ENCODE measurements around the gene MTHFSD. TPM values are rescaled to one million over a fixed set of nuclear protein-coding genes. Genes with fewer than 3 reads are reported as not detected.

Gene MTHFSD
- polyA plus RNA-seq, 1 donor (not counting 4 experiments of a cell fraction or from before 2014, with no cell fraction given), result 14.7 TPM

- TF ChIP-seq EZH2 (IDR thresholded peaks at IDR 0.05; ENCODE audit: low read length) (no peak), CTCF (optimal IDR thresholded peaks at IDR 0.05 in 1 of 3, IDR thresholded peaks at IDR 0.05 in 1 of 3, conservative IDR thresholded peaks at IDR 0.05 in 1 of 3; ENCODE audit: extremely low read depth in 1 of 3, insufficient read depth in 2 of 3, low read length in 3 of 3) (no peak)
Observed at GRCh38 chr16:86490859-86491639, 64.0 kb downstream of the MTHFSD start.

GRCh38 chr16:86485746-86486145, 69.3 kb downstream of the MTHFSD start:
- H3K27me3 ChIP-seq (ENCODE audit: control insufficient read depth, extremely low read depth, insufficient read depth, low read length), result peaks cover 5% of the 10 kb centered on the region
- H4K20me1 ChIP-seq (ENCODE audit: control insufficient read depth, extremely low read depth, insufficient read depth, low read length), result no peaks in the 10 kb centered on the region
- FAIRE-seq (no peak), DNase-seq (ENCODE audit: low read depth, low spot score) (no peak)
- no peak overlapping the region for H3K4me3 ChIP-seq (ENCODE audit: control insufficient read depth in 2 of 3, extremely low read depth in 1 of 3, insufficient read depth in 2 of 3, low read depth in 1 of 3, low read length in 3 of 3)
- no peak overlapping the region for H3K27ac ChIP-seq (ENCODE audit: control insufficient read depth, insufficient read depth, low read length)
- H3K9ac ChIP-seq (ENCODE audit: control insufficient read depth, extremely low read depth, insufficient read depth, low read length), result no peak overlapping the region
- no peak overlapping the region for H2AFZ ChIP-seq (ENCODE audit: control insufficient read depth, low read length)
- no peaks in the 10 kb centered on the region for H3K79me2 ChIP-seq (ENCODE audit: control insufficient read depth, insufficient read depth, low read length)
- no peaks in the 10 kb centered on the region for H3K4me1 ChIP-seq (ENCODE audit: control insufficient read depth, extremely low read depth, insufficient read depth, low read length)
- no peaks in the 10 kb centered on the region for H3K36me3 ChIP-seq (ENCODE audit: control insufficient read depth in 2 of 2, extremely low read depth in 1 of 2, insufficient read depth in 2 of 2, low read length in 2 of 2)
- H3K4me2 ChIP-seq (ENCODE audit: control insufficient read depth, extremely low read depth, insufficient read depth, low read depth, low read length), result no peak overlapping the region
- no peaks in the 10 kb centered on the region for H3K9me1 ChIP-seq (ENCODE audit: control insufficient read depth, extremely low read depth, insufficient read depth, low read length)
- dilution Hi-C loops (cut with MboI; ENCODE audit: extremely low pct_ligation_motif_present, low sequenced_read_pairs), result no loop called here
- peaks cover 2% of the 10 kb centered on the region for H3K9me3 ChIP-seq (ENCODE audit: control insufficient read depth, low read depth, low read length)
- TF ChIP-seq CTCF (optimal IDR thresholded peaks at IDR 0.05 in 1 of 3, IDR thresholded peaks at IDR 0.05 in 1 of 3, conservative IDR thresholded peaks at IDR 0.05 in 1 of 3; ENCODE audit: extremely low read depth in 1 of 3, insufficient read depth in 2 of 3, low read length in 3 of 3) (no peak), EZH2 (IDR thresholded peaks at IDR 0.05; ENCODE audit: low read length) (no peak)

More at GRCh38 chr16:86490859-86491639, 64.0 kb downstream of the MTHFSD start:
- Histone ChIP-seq H3K27ac (ENCODE audit: control insufficient read depth, insufficient read depth, low read length) (no peak overlapping the region), H4K20me1 (ENCODE audit: control insufficient read depth, extremely low read depth, insufficient read depth, low read length) (no peaks in the 10 kb centered on the region), H3K9ac (ENCODE audit: control insufficient read depth, extremely low read depth, insufficient read depth, low read length) (no peak overlapping the region), H3K4me1 (ENCODE audit: control insufficient read depth, extremely low read depth, insufficient read depth, low read length) (no peaks in the 10 kb centered on the region), H3K4me2 (ENCODE audit: control insufficient read depth, extremely low read depth, insufficient read depth, low read depth, low read length) (no peak overlapping the region), H3K79me2 (ENCODE audit: control insufficient read depth, insufficient read depth, low read length) (no peaks in the 10 kb centered on the region), H3K27me3 (ENCODE audit: control insufficient read depth, extremely low read depth, insufficient read depth, low read length) (peaks cover 56% of the 10 kb centered on the region), H3K36me3 (ENCODE audit: control insufficient read depth in 2 of 2, extremely low read depth in 1 of 2, insufficient read depth in 2 of 2, low read length in 2 of 2) (no peaks in the 10 kb centered on the region), H3K9me1 (ENCODE audit: control insufficient read depth, extremely low read depth, insufficient read depth, low read length) (no peaks in the 10 kb centered on the region), H2AFZ (ENCODE audit: control insufficient read depth, low read length) (no peak overlapping the region), H3K9me3 (ENCODE audit: control insufficient read depth, low read depth, low read length) (no peaks in the 10 kb centered on the region), H3K4me3 (ENCODE audit: control insufficient read depth in 2 of 3, extremely low read depth in 1 of 3, insufficient read depth in 2 of 3, low read depth in 1 of 3, low read length in 3 of 3) (no peak overlapping the region)
- DNase-seq (ENCODE audit: low read depth, low spot score) (no peak), FAIRE-seq (no peak)
- dilution Hi-C loops (cut with MboI; ENCODE audit: extremely low pct_ligation_motif_present, low sequenced_read_pairs), result no loop called here
